GM19452 (cell line): ENCODE results near the gene LRMDA.

Experiments
- ATAC-seq: cut with Tn5 transposase; IDR thresholded peaks from one replicate; pipeline ENCODE4 v1.9.1; 2021; ENCODE audit not compliant: unreplicated experiment

LRMDA gene

GRCh38 chr10:76034353-76035205 lies 603.2 kb downstream of the LRMDA start:
- no peak for ATAC-seq

GRCh38 chr10:76035206-76036110 lies 604.0 kb downstream of the LRMDA start:
- no peak for ATAC-seq

DNA sequence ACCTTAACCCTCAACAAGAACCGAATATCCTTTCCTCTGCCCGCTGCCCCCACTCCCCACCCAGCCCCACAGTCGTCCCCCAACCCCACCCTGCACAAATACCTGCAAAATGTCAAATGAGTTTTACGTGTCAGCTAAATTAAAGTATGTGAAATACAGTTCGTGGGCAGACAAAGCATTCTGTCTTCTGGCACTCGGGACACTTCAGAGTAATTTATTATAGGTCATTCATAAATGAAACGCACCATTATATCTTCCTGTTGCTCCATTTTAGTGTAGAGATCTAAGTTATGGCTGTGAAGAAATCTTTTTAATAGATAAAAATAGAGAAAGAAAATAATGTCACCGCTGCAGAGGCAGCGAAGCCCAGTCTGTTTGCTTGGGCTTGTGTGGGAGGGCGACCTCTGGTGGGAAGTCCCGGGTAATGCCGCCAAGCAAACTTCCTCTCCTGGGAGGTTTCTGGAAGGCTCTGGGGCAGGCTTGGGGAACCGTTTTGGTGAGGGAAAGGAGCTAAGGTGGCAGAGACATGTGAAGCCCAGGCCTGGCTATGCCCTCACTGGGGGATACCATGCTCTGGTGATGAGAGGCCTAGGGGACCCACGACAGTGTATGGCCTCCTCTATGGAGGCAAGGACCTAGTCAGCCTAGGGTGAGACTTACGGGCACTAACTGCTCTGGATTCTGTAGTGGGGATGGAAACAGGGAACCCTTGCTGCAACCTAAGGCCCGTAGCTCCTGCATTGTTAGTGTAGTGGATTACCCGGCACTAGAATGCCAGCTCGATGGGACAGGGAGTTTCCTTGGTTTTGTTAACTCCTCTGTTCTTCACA lies 604.9 kb downstream of the LRMDA start:
- peak; percentile 81 for ATAC-seq

- no peak for ATAC-seq
These were observed 605.5 kb downstream of the LRMDA start for GRCh38 chr10:76036962-76037361.

DNA sequence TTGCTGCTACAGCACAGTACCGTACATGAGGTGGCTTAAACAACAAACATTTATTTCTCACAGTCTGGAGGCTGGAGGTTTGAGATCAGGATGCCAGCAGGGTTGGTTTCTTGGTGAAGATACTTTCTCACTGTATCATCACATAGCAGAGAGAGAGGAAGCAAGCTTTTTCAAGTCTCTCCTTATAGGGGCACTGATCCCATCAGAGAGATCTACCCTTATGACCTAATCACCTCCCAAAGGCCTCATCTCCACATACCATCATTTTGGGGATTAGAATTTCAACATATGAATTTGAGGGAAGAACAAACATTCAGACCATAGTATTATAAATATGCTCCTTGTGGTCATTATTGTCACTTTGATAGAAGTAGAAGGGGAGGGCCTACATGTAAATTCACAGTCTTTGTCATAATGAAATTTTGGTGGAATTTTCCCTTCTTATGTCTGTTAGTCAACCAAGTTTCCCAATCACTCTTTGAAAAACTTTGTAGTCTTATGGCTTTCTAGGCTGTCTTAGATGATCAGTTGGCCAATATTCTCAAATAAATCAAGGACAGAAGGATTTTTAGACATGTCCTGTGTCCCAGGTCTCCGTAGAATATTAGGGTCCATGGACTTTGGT lies 606.2 kb downstream of the LRMDA start:
- no peak for ATAC-seq

DNA sequence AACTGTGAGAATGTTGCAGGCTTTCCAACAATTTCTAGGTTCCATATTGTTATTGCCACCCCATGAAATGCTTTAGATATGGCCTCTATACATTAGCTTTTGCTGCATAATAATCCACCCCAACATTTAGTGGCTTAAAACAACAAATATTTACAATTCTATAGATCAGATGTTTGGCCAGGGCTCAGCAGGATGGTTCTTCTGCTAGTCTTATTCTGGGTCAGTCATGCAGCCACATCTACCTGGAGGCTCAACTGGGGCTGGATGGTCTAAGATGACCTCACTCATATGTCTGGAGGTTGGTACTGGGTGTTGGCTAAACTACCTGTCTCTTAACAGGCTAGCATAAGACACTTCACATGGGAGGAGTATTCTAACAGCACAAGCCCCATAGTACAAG lies 607.3 kb downstream of the LRMDA start:
- no peak for ATAC-seq

GRCh38 chr10:76040107-76040829 lies 608.8 kb downstream of the LRMDA start:
- ATAC-seq, result no peak

GRCh38 chr10:76040830-76041220 lies 609.4 kb downstream of the LRMDA start:
- ATAC-seq, result no peak

DNA sequence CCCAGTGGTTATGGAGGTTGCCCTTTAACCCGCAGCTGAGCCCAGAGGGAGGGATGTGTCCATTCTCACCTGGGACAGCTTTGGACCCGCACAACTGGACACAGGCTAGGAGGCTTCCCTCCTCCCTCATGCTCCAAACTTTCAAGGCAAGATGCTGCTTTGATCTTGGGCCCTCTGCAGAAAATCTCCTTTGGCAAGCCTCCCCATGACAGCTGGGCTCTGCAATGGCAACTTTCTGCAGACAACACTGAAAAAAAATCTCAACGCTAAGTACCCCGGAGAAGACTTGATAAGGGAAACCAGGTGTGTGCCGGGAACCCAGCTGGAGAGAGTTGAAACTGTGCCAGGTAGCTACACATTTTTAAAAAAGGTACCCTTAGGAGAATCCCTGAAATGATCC lies 610.1 kb downstream of the LRMDA start:
- ATAC-seq, result no peak

DNA sequence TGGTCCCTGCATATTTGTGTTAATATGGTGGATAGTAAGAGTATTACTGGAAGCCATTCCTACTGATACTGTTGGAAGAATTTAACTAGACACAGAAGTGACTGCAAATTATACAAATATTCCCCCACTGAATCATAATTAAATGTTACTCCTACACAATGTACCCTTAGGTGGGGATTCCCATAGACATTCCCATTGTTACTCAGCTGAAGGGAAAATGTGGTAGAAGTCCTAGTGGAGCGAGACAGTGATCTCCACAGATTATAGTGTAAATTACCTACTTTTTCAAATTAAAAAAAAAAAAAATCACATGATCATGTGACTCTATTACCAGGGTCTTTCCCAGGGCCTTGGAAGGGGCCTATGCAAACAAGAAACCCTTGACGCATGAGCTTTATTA lies 611.8 kb downstream of the LRMDA start:
- no peak for ATAC-seq

GRCh38 chr10:76044751-76045150 lies 613.3 kb downstream of the LRMDA start:
- no peak for ATAC-seq

DNA sequence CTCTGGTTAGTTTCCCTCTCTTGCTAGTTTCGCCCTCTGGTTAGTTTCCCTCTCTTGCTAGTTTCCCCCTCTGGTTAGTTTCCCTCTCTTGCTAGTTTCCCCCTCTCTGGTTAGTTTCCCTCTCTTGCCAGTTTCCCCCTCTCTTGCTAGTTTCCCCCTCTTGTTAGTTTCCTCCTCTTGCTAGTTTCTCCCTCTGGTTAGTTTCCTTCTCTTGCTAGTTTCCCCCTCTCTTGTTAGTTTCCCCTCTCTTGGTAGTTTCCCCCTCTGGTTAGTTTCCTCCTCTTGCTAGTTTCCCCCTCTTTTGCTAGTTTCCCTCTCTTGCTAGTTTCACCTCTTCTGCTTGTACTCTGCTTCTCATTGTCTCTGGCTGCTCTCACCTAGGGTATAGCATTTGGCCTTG lies 613.8 kb downstream of the LRMDA start:
- ATAC-seq, result no peak

DNA sequence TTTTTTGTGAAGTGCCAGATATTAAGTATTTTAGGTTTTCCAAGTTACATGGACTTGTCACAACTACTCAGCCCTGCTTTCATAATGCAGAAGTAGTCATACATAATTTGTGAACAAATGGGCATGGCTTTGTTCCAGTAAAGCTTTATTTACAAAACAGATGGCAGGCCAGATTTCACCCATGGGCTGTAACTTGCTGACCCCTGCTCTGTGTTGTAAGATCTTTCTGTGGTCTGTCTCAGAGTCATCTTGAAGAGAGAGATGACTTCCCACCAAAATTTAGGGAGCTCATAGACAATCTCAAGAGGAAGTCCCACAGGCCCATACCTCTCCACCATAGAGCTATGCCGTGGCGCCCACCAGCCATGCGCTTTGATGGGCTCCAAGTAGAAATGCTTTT lies 616.1 kb downstream of the LRMDA start:
- no peak for ATAC-seq

DNA sequence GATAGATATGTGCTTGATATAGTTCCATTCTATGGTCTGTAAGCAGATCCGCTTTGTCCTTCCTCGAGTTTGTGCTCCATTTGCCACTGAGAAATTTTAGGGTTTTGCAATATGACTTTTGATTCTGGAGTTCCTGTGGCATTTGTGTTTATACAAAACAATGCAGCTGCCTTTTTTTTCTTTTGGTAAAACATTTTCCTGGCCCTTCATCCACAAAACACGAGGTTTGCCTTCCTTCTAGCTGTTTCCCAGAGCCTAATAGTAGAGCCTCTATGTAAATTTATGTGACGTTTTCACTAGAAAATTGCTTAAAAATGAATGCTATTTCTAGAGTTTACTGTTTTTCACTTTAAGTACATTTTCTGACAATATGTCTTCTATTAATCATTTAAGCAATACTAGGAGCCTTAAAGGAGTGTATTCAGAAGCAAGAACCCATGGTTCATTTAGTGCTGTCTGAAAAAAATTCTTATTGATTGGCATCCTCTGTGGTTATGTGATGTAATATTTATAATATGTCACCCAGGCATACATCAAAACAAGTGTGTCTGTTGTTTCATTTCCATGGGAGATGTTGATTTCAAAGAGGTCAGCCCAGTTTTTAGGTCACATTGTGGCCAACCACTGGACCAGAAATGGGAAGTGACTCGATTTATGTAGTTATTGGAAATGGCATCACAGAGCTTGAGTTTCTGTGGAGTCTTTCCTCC lies 618.3 kb downstream of the LRMDA start:
- ATAC-seq, result no peak

DNA sequence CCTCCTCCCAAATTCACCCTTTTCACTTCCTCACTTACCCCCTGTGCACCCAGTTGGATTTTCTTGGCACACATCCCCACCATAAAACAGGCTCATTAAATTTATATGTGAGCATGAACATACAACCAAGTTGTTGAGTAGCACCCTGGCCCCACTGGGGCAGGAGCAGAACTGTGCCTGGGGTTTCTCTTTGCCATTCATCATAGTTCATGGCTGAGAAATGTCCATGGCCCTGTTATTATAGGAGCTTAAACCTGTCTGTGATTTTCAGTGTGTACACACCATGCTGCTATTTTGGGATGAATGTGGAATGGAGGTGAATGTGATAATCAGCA lies 618.8 kb downstream of the LRMDA start:
- ATAC-seq, result no peak

DNA sequence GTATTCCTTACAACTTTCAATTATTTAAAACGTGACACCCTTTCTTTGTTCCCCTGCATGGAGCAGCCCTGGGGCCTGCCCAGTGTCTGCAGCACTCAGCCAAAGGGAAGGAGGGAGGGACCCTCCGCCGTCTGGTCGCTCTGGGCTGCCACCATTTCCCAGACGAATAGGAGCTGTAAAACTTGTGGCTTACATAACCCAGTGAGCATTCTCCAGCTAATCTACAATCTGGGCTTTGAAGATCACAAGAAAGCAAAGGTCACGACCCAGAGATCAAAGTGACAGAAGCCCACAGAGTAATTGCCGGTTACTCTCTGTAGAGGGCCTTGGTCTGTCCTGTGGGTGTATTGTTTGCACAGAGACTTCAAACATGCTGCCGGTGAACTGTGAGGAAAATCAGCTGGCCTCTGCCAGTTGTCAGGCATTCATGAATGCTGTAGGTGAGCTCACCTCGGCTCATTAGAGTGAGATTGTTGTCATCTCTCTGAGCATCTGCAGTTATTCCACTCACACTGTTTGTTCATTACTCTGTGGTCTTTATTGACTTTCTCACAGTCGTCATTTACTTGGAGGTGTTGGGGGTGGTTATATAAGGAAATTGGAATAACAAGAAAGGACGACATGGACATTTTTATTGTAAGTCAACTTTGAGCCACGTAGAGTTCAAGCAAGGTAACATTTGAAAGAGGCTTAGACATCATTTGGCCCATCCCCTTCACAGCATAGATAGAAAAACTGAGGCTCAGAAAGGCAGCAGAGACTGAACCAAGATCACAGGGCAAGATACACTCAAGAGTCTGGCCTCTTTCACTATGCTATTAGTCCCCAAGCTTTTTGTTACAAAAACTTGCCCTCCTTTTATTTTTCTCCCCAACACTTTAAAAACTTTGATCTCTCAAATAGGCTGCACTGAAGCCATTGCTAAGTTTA lies 619.8 kb downstream of the LRMDA start:
- no peak for ATAC-seq

- no peak for ATAC-seq
These were observed 621.5 kb downstream of the LRMDA start for GRCh38 chr10:76052682-76053503.

DNA sequence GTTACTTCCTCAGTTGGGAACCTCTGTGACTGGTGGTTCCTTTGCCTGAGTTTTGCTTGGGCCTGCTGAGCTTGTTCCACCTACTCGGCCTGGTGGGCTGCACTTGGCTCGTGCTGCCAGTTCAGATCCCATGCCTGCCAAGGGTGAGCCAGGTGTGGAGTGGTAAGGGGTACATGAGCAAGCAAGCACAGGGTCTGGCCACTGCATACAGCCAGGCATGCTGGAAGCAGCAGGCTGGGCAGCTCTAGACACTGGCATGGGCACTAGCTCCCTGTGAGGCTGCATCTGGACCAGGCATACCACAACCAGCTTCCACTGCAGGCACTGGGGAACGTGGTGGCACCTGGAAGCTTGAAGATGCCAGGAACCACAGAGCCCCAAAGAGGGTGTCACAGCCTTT lies 624.0 kb downstream of the LRMDA start:
- ATAC-seq, result no peak
